ENCODE results near the gene CEACAM16.

GRCh38 chr19:44697670-44698034 lies 1.3 kb upstream of the CEACAM16 start:
- TF ChIP-seq, protein P1, sequence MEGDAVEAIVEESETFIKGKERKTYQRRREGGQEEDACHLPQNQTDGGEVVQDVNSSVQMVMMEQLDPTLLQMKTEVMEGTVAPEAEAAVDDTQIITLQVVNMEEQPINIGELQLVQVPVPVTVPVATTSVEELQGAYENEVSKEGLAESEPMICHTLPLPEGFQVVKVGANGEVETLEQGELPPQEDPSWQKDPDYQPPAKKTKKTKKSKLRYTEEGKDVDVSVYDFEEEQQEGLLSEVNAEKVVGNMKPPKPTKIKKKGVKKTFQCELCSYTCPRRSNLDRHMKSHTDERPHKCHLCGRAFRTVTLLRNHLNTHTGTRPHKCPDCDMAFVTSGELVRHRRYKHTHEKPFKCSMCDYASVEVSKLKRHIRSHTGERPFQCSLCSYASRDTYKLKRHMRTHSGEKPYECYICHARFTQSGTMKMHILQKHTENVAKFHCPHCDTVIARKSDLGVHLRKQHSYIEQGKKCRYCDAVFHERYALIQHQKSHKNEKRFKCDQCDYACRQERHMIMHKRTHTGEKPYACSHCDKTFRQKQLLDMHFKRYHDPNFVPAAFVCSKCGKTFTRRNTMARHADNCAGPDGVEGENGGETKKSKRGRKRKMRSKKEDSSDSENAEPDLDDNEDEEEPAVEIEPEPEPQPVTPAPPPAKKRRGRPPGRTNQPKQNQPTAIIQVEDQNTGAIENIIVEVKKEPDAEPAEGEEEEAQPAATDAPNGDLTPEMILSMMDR (conservative IDR thresholded peaks at IDR 0.05; ENCODE audit: low read depth, low read length) = no peak
- TF ChIP-seq EZH2 (IDR thresholded peaks at IDR 0.05; ENCODE audit: low read length, unreplicated experiment) (no peak), EZH2phosphoT487 (IDR thresholded peaks at IDR 0.05; ENCODE audit: borderline replicate concordance, low read length) (no peak)

Measured in PC-3 (cell line).